Endothelial cell of umbilical vein (primary cell): ENCODE data around the gene HEATR3. TPM values are rescaled to one million over a fixed set of nuclear protein-coding genes. Genes with fewer than 3 reads are reported as not detected.

Experiments
- BruUV-seq: library from RNA; stranded (reverse); fragments of 400-500 nt; replicated peaks from 2 replicates; lab custom pipeline; 2021; lab: Mats Ljungman, UMichigan
- CTCF ChIA-PET: fragments of 300-600, 350-600 bp; sonication (Branson Sonifier 250); formaldehyde crosslinking; loops from one replicate; lab custom pipeline; 2021; ENCODE audit warnings: antibody characterized with exemption, inconsistent platforms; lab: Charles Lee
- POLR2A ChIA-PET: fragments of 300-600, 350-600 bp; sonication (Branson Sonifier 250); formaldehyde crosslinking; loops from one replicate; lab custom pipeline; 2021; ENCODE audit warnings: antibody characterized with exemption, inconsistent platforms; lab: Charles Lee
- DNase-seq: peaks from one replicate; pipeline ENCODE4 v3.0.0-alpha.2; 2011; ENCODE audit warnings: low read depth, low spot score
- FAIRE-seq: peaks from 2 replicates; lab custom pipeline; 2011; peaks lifted over from hg19 to GRCh38; lab: Jason Lieb, UNC
- H2AFZ ChIP-seq: 2 replicates; pipeline ENCODE4 v1.6.0; 2012; ENCODE audit warnings: low read depth, low read length, control low read depth, inconsistent platforms
- H3K27ac ChIP-seq: 2 replicates; pipeline ENCODE4 v1.5.1; 2011; ENCODE audit warnings: low read depth, mild to moderate bottlenecking, control low read depth, low read length, moderate library complexity; ENCODE audit not compliant: insufficient read depth
- H3K27me3 ChIP-seq, 2 experiments: 2 replicates each; pipeline versions ENCODE4 v1.6.0 to v1.6.1; 2011; ENCODE audit warnings: low read length in 2 of 2, mixed read lengths in 1 of 2; ENCODE audit not compliant: control insufficient read depth in 2 of 2, insufficient read depth in 2 of 2
- H3K36me3 ChIP-seq, 2 experiments: 2 replicates in 1 of 2; 3 replicates in 1 of 2; pipeline ENCODE4 v1.5.1; 2011; ENCODE audit warnings: low read length in 2 of 2, mild to moderate bottlenecking in 1 of 2, moderate library complexity in 1 of 2; ENCODE audit not compliant: control insufficient read depth in 2 of 2, insufficient read depth in 2 of 2; ENCODE audit errors: extremely low read depth in 1 of 2
- H3K4me1 ChIP-seq: 3 replicates; pipeline ENCODE4 v1.5.1; 2011; ENCODE audit warnings: mild to moderate bottlenecking, low read length; ENCODE audit not compliant: control insufficient read depth, insufficient read depth; ENCODE audit errors: extremely low read depth
- H3K4me2 ChIP-seq: 2 replicates; pipeline ENCODE4 v1.6.1; 2011; ENCODE audit warnings: low read length, control low read depth, mixed read lengths; ENCODE audit not compliant: insufficient read depth
- H3K4me3 ChIP-seq, 3 experiments: fragments of 200-600 bp in 1 of 3; sonication (generic), shearing (Covaris generic) in 1 of 3; replicated peaks in 1 of 3; 2 replicates each; pipeline ENCODE4 v1.5.1; 2011 to 2016; ENCODE audit warnings: control low read depth in 3 of 3, low read length in 3 of 3, mild to moderate bottlenecking in 2 of 3, inconsistent platforms in 1 of 3, low read depth in 1 of 3, moderate library complexity in 1 of 3; ENCODE audit not compliant: insufficient read depth in 1 of 3
- H3K79me2 ChIP-seq: 2 replicates; pipeline ENCODE4 v1.6.0; 2012; ENCODE audit warnings: low read length, inconsistent platforms; ENCODE audit not compliant: control insufficient read depth, insufficient read depth
- H3K9ac ChIP-seq: replicated peaks from 2 replicates; pipeline ENCODE3; 2011; ENCODE audit warnings: low read length, control low read depth; ENCODE audit not compliant: insufficient read depth; ENCODE audit errors: extremely low read depth
- H3K9me1 ChIP-seq: replicated peaks from 3 replicates; pipeline ENCODE4 v1.6.0; 2011; ENCODE audit warnings: mild to moderate bottlenecking, low read length; ENCODE audit not compliant: control insufficient read depth, insufficient read depth; ENCODE audit errors: extremely low read depth
- H3K9me3 ChIP-seq: replicated peaks from 2 replicates; pipeline ENCODE4 v1.5.1; 2012; ENCODE audit warnings: low read length, inconsistent platforms; ENCODE audit not compliant: control insufficient read depth, insufficient read depth
- H4K20me1 ChIP-seq: replicated peaks from 2 replicates; pipeline ENCODE3; 2011; ENCODE audit warnings: mild to moderate bottlenecking, low read length; ENCODE audit not compliant: control insufficient read depth, insufficient read depth; ENCODE audit errors: extremely low read depth
- CTCF ChIP-seq, 2 donors: IDR thresholded peaks; 1 replicate in 1 of 2; 2 replicates in 1 of 2; pipeline ENCODE4 v1.5.1; 2011; ENCODE audit warnings: low read length in 2 of 2, mild to moderate bottlenecking in 2 of 2, moderate library complexity in 2 of 2, control low read depth in 1 of 2, inconsistent platforms in 1 of 2, low read depth in 1 of 2; ENCODE audit not compliant: insufficient read depth in 1 of 2; ENCODE audit errors: extremely low read depth in 1 of 2
- EZH2 ChIP-seq: IDR thresholded peaks from 2 replicates; pipeline ENCODE4 v1.6.1; 2012; ENCODE audit warnings: borderline replicate concordance, low read depth, mild to moderate bottlenecking, moderate library complexity, low read length, inconsistent platforms; ENCODE audit not compliant: severe bottlenecking
- FOS ChIP-seq: IDR thresholded peaks from 2 replicates; pipeline ENCODE4 v1.6.1; 2011; ENCODE audit warnings: mild to moderate bottlenecking, low read length, moderate library complexity, borderline replicate concordance; ENCODE audit not compliant: insufficient read depth
- GATA2 ChIP-seq: IDR thresholded peaks from 2 replicates; pipeline ENCODE4 v1.7.0; 2011; ENCODE audit warnings: low read depth, mild to moderate bottlenecking, moderate library complexity, mixed read lengths, low read length; ENCODE audit not compliant: insufficient read length, insufficient read depth
- JUN ChIP-seq: IDR thresholded peaks from 2 replicates; pipeline ENCODE4 v1.6.1; 2011; ENCODE audit warnings: borderline replicate concordance, low read depth; ENCODE audit not compliant: insufficient read length, insufficient read depth
- MYC ChIP-seq: IDR thresholded peaks from one replicate; pipeline ENCODE4 v1.6.1; 2011; ENCODE audit warnings: mild to moderate bottlenecking, low read depth, low read length
- POLR2A ChIP-seq: IDR thresholded peaks from 2 replicates; pipeline ENCODE4 v1.6.1; 2012; ENCODE audit warnings: low read depth, mild to moderate bottlenecking, control low read depth, low read length
- POLR2AphosphoS5 ChIP-seq: IDR thresholded peaks from 2 replicates; pipeline ENCODE4 v1.6.1; 2012; ENCODE audit warnings: low read depth, mild to moderate bottlenecking, control low read depth, low read length, moderate library complexity; ENCODE audit not compliant: insufficient read depth
- dilution Hi-C: fragments of 300-500 bp; cut with MboI; formaldehyde crosslinking; loops from one replicate; pipeline ENCODE4 v1.15.0; 2019; ENCODE audit warnings: low sequenced_read_pairs; ENCODE audit not compliant: extremely low pct_ligation_motif_present
- intact Hi-C: fragments of 100-400 bp; cut with micrococcal nuclease; formaldehyde crosslinking; loops from one replicate; pipeline ENCODE4 v1.10.0; 2022
- polyA plus RNA-seq, 4 experiments: library from polyadenylated mRNA; depleted of rRNA in 3 of 4; stranded (reverse) in 3 of 4; unstranded in 1 of 4; fragments of >200 nt; gene quantifications; 2 replicates each; pipeline versions ENCODE4 v1.2.1 to v1.2.3, GENCODE V29; 2011 to 2012; ENCODE audit warnings: missing spikeins in 1 of 4
- total RNA-seq: library from RNA; stranded (reverse); gene quantifications from 2 replicates; pipeline ENCODE4 v1.2.3, GENCODE V29; 2021
- TF ChIP-seq, protein P1 (sequence below): IDR thresholded peaks from 2 replicates; pipeline ENCODE4 v1.6.1; 2011; ENCODE audit not compliant: insufficient read depth, insufficient read length

HEATR3 gene
- total and polyA plus RNA-seq, 2 donors (not counting 3 experiments of a cell fraction or from before 2014, with no cell fraction given) = 6.7 to 23.1 TPM

DNA sequence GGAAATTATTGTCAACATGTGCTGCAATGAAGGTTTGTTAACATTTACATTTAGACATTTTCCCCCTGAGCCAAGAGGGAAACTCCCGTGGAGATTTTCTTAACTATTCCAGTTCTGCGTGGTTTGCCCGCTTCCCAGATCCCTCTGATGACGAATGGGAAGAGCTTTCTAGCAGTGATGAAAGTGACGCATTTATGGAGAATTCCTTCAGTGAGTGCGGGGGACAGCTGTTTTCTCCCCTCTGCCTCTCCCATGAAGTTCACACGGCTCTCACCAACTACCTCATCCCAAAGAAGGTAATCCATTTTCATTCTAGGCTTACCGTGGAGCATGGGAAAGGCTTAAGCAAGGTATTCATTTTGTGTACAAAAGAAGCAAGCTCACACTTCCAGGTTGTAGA lies 18.2 kb downstream of the HEATR3 start:
- DNase-seq (no peak), FAIRE-seq (no peak)
- TF ChIP-seq MYC (no peak), GATA2 (no peak), JUN (no peak), CTCF (IDR thresholded peaks at IDR 0.05; ENCODE audit: extremely low read depth in 1 of 2, insufficient read depth in 1 of 2, low read depth in 1 of 2, low read length in 2 of 2) (no peak), POLR2A (no peak), FOS (no peak), EZH2 (no peak), POLR2AphosphoS5 (no peak)
- TF ChIP-seq, protein P1, sequence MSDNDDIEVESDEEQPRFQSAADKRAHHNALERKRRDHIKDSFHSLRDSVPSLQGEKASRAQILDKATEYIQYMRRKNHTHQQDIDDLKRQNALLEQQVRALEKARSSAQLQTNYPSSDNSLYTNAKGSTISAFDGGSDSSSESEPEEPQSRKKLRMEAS = no peak
- no peak overlapping the region for H2AFZ ChIP-seq
- no peaks in the 10 kb centered on the region for H3K9me1 ChIP-seq
- no TSS peak for BruUV-seq
- peaks cover 6 to 18% of the 10 kb centered on the region in 2 experiments for H3K36me3 ChIP-seq
- no peaks in the 10 kb centered on the region for H4K20me1 ChIP-seq
- no peak overlapping the region for H3K27ac ChIP-seq
- H3K9me3 ChIP-seq = no peaks in the 10 kb centered on the region
- CTCF ChIA-PET = interaction anchor here (1.1 to 2.2 kb wide), 4 partner anchors 13 to 126 kb away, joined by 3 to 5 read pairs (median 3); partner anchors contain the start of gene CNEP1R1
- H3K4me3 ChIP-seq = no peak overlapping the region
- H3K4me2 ChIP-seq = no peak overlapping the region
- H3K79me2 ChIP-seq = peaks cover 9% of the 10 kb centered on the region
- POLR2A ChIA-PET = no interaction called here
- dilution Hi-C loops = no loop called here
- intact Hi-C loops = no loop called here
- H3K4me1 ChIP-seq = peaks cover 1% of the 10 kb centered on the region
- no peak overlapping the region for H3K9ac ChIP-seq
- no peaks in the 10 kb centered on the region for H3K27me3 ChIP-seq
